Measurements from ENCODE around the gene SLC4A7.

The SLC4A7 gene

DNA sequence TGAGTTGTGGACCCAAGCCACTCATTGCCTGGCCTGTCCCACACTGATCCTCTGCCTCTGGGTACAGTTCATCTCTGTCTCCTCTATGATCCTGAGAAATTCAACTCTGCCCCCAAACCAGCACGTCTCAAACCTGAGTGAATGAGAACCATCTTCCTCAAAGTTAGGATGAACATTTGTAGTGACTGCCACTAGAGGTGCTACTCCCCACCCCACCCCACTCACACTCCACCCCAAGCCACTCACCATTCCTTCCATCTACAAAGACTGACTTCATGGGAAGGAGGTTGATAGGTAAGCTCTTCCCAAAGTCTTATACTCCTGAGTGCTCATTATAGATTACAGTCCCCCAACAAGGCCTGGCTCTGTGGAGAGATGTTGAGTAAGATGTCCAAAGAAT is 158.8 kb downstream of the SLC4A7 start:
- DNase-seq (ENCODE audit: low read depth in 2 of 2), result no peak

DNA sequence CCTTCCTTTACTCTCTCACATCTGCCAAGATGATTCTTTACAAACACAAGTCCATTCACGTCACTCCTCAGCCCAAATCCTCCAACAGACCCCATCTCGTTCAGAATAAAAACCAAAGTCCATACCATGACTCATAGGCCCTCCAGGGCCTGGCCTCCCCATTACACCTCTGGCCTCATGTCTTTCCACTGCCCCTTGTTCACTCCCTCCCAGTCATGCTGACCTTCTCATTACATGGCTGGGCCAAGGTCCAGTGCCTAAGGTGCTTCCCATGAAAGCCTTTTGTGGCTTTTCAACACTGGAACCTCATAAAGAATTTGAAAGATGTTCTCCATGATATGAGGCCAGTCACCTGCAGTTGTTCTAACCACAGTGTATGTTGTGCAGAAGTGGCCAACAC is 159.5 kb downstream of the SLC4A7 start:
- no peak for DNase-seq (ENCODE audit: low read depth in 2 of 2)

DNA sequence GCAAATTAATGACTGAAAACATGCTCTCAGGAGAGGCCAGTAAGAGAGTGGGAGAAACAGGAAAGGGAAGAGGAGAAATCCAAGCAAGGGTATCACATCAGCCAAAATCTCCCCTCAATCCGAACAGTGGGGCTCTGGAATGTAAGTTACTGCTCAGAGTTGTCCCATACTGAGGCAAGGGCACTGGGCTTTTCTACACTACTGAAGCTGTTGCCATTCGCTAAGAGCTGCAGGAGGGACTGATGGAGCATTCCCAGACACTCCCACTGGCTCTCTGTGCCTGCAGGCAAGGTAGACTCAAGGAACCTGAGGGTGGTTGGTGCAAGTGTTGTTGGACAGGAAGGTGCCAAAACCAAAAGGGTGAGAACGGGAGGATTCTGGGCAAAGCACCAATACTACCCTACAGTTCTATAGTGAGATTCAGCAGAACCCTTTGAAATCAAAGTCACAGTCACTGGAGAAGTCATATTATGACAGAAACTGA is 161.1 kb downstream of the SLC4A7 start:
- DNase-seq (ENCODE audit: low read depth in 2 of 2), result no peak

All from stimulated activated CD4-positive, alpha-beta T cell treated with anti-CD3 and anti-CD28 coated beads, Interleukin-15, amount 100 ng/mL, for 48 hours (primary cell).